ENCODE measurements around the gene MROH2A.
"Not testable (repeated sequence)": the region's sequence is repeated elsewhere in the genome, so short reads cannot be mapped to it uniquely, and the experiment has no call there.

The MROH2A gene

GRCh38 chr2:233778030-233778429 is at the start of gene MROH2A:
TSS of gene MROH2A (plus strand) at chr2:233778330. CDS start at chr2:233779359, 1,029 bp downstream.
- Histone ChIP-seq H2AFZ (ENCODE audit: low read length, unreplicated experiment) (no peak within 1 kb of the TSS), H3K36me3 (ENCODE audit: insufficient read depth, low read length) (no peaks in the 10 kb centered on the region), H3K79me2 (ENCODE audit: control insufficient read depth, insufficient read depth, low read length, unreplicated experiment) (no peaks in the 10 kb centered on the region), H3K4me1 (ENCODE audit: control insufficient read depth, insufficient read depth, low read length, unreplicated experiment) (no peaks in the 10 kb centered on the region), H3K27ac (ENCODE audit: low read depth, low read length) (no peak within 1 kb of the TSS), H3K4me3 (ENCODE audit: low read depth, low read length) (no peak within 1 kb of the TSS), H3K27me3 (ENCODE audit: insufficient read depth, low read length) (peaks cover 20% of the 10 kb centered on the region; the same call in 1 of the 2 replicates)

- no peak within 1 kb of the TSS for H3K4me3 ChIP-seq (ENCODE audit: low read depth, low read length)
- H3K27me3 ChIP-seq (ENCODE audit: insufficient read depth, low read length): peaks cover 20% of the 10 kb centered on the region
- H3K27ac ChIP-seq (ENCODE audit: low read depth, low read length): no peak within 1 kb of the TSS
- no peaks in the 10 kb centered on the region for H3K36me3 ChIP-seq (ENCODE audit: insufficient read depth, low read length)
- H3K79me2 ChIP-seq (ENCODE audit: control insufficient read depth, insufficient read depth, low read length, unreplicated experiment): no peaks in the 10 kb centered on the region
- H2AFZ ChIP-seq (ENCODE audit: low read length, unreplicated experiment): no peak within 1 kb of the TSS
- H3K4me1 ChIP-seq (ENCODE audit: control insufficient read depth, insufficient read depth, low read length, unreplicated experiment): no peaks in the 10 kb centered on the region
These were observed 49.3 kb upstream of the MROH2A start, which contains the start of gene UGT1A3 for GRCh38 chr2:233728723-233729301. TSS of gene UGT1A3 (plus strand) at chr2:233729042. CDS start at chr2:233729127, 85 bp downstream.

GRCh38 chr2:233736868-233737653 is 41.1 kb upstream of the MROH2A start:
- H3K79me2 ChIP-seq (ENCODE audit: control insufficient read depth, insufficient read depth, low read length, unreplicated experiment); H3K27ac ChIP-seq (ENCODE audit: low read depth, low read length); H3K4me3 ChIP-seq (ENCODE audit: low read depth, low read length); H3K4me1 ChIP-seq (ENCODE audit: control insufficient read depth, insufficient read depth, low read length, unreplicated experiment); H3K36me3 ChIP-seq (ENCODE audit: insufficient read depth, low read length); H2AFZ ChIP-seq (ENCODE audit: low read length, unreplicated experiment): not testable (repeated sequence)
- H3K27me3 ChIP-seq (ENCODE audit: insufficient read depth, low read length): peaks cover 29% of the 10 kb centered on the region

GRCh38 chr2:233740870-233741269 is 37.3 kb upstream of the MROH2A start:
- Histone ChIP-seq H3K4me3 (ENCODE audit: low read depth, low read length) (no peak overlapping the region), H3K4me1 (ENCODE audit: control insufficient read depth, insufficient read depth, low read length, unreplicated experiment) (no peaks in the 10 kb centered on the region), H2AFZ (ENCODE audit: low read length, unreplicated experiment) (no peak overlapping the region), H3K79me2 (ENCODE audit: control insufficient read depth, insufficient read depth, low read length, unreplicated experiment) (no peaks in the 10 kb centered on the region), H3K27ac (ENCODE audit: low read depth, low read length) (no peak overlapping the region), H3K36me3 (ENCODE audit: insufficient read depth, low read length) (no peaks in the 10 kb centered on the region), H3K27me3 (ENCODE audit: insufficient read depth, low read length) (peaks cover 41% of the 10 kb centered on the region)

GRCh38 chr2:233743464-233744259 is 34.5 kb upstream of the MROH2A start:
- Histone ChIP-seq H2AFZ (ENCODE audit: low read length, unreplicated experiment) (no peak overlapping the region), H3K36me3 (ENCODE audit: insufficient read depth, low read length) (no peaks in the 10 kb centered on the region), H3K4me3 (ENCODE audit: low read depth, low read length) (no peak overlapping the region), H3K79me2 (ENCODE audit: control insufficient read depth, insufficient read depth, low read length, unreplicated experiment) (no peaks in the 10 kb centered on the region), H3K27me3 (ENCODE audit: insufficient read depth, low read length) (peaks cover 48% of the 10 kb centered on the region), H3K4me1 (ENCODE audit: control insufficient read depth, insufficient read depth, low read length, unreplicated experiment) (no peaks in the 10 kb centered on the region), H3K27ac (ENCODE audit: low read depth, low read length) (no peak overlapping the region)

GRCh38 chr2:233745073-233745755 is 32.9 kb upstream of the MROH2A start:
- H3K4me3 ChIP-seq (ENCODE audit: low read depth, low read length): no peak overlapping the region
- no peaks in the 10 kb centered on the region for H3K36me3 ChIP-seq (ENCODE audit: insufficient read depth, low read length)
- H2AFZ ChIP-seq (ENCODE audit: low read length, unreplicated experiment): no peak overlapping the region
- H3K27ac ChIP-seq (ENCODE audit: low read depth, low read length): no peak overlapping the region
- no peaks in the 10 kb centered on the region for H3K79me2 ChIP-seq (ENCODE audit: control insufficient read depth, insufficient read depth, low read length, unreplicated experiment)
- H3K4me1 ChIP-seq (ENCODE audit: control insufficient read depth, insufficient read depth, low read length, unreplicated experiment): no peaks in the 10 kb centered on the region
- H3K27me3 ChIP-seq (ENCODE audit: insufficient read depth, low read length): peaks cover 57% of the 10 kb centered on the region

- H3K27ac ChIP-seq (ENCODE audit: low read depth, low read length); H3K4me1 ChIP-seq (ENCODE audit: control insufficient read depth, insufficient read depth, low read length, unreplicated experiment); H3K4me3 ChIP-seq (ENCODE audit: low read depth, low read length); H3K79me2 ChIP-seq (ENCODE audit: control insufficient read depth, insufficient read depth, low read length, unreplicated experiment); H3K36me3 ChIP-seq (ENCODE audit: insufficient read depth, low read length); H2AFZ ChIP-seq (ENCODE audit: low read length, unreplicated experiment): not testable (repeated sequence)
- peaks cover 51% of the 10 kb centered on the region for H3K27me3 ChIP-seq (ENCODE audit: insufficient read depth, low read length)
These were observed 32.3 kb upstream of the MROH2A start for GRCh38 chr2:233745838-233746237.

GRCh38 chr2:233746475-233747282 is 31.5 kb upstream of the MROH2A start:
- H2AFZ ChIP-seq (ENCODE audit: low read length, unreplicated experiment): no peak overlapping the region
- H3K4me3 ChIP-seq (ENCODE audit: low read depth, low read length): no peak overlapping the region
- H3K4me1 ChIP-seq (ENCODE audit: control insufficient read depth, insufficient read depth, low read length, unreplicated experiment): no peaks in the 10 kb centered on the region
- H3K79me2 ChIP-seq (ENCODE audit: control insufficient read depth, insufficient read depth, low read length, unreplicated experiment): no peaks in the 10 kb centered on the region
- no peaks in the 10 kb centered on the region for H3K36me3 ChIP-seq (ENCODE audit: insufficient read depth, low read length)
- H3K27me3 ChIP-seq (ENCODE audit: insufficient read depth, low read length): peaks cover 43% of the 10 kb centered on the region
- no peak overlapping the region for H3K27ac ChIP-seq (ENCODE audit: low read depth, low read length)

GRCh38 chr2:233747283-233747544 is 30.9 kb upstream of the MROH2A start:
- Histone ChIP-seq H3K36me3 (ENCODE audit: insufficient read depth, low read length) (no peaks in the 10 kb centered on the region), H3K27ac (ENCODE audit: low read depth, low read length) (no peak overlapping the region)

GRCh38 chr2:233750689-233751088 is 27.4 kb upstream of the MROH2A start:
- H3K4me1 ChIP-seq (ENCODE audit: control insufficient read depth, insufficient read depth, low read length, unreplicated experiment); H2AFZ ChIP-seq (ENCODE audit: low read length, unreplicated experiment); H3K79me2 ChIP-seq (ENCODE audit: control insufficient read depth, insufficient read depth, low read length, unreplicated experiment); H3K27ac ChIP-seq (ENCODE audit: low read depth, low read length); H3K36me3 ChIP-seq (ENCODE audit: insufficient read depth, low read length); H3K4me3 ChIP-seq (ENCODE audit: low read depth, low read length): not testable (repeated sequence)
- H3K27me3 ChIP-seq (ENCODE audit: insufficient read depth, low read length): peaks cover 37% of the 10 kb centered on the region

More at GRCh38 chr2:233747283-233747544, 30.9 kb upstream of the MROH2A start:
- H2AFZ ChIP-seq (ENCODE audit: low read length, unreplicated experiment): no peak overlapping the region
- no peaks in the 10 kb centered on the region for H3K79me2 ChIP-seq (ENCODE audit: control insufficient read depth, insufficient read depth, low read length, unreplicated experiment)
- H3K4me3 ChIP-seq (ENCODE audit: low read depth, low read length): no peak overlapping the region
- H3K4me1 ChIP-seq (ENCODE audit: control insufficient read depth, insufficient read depth, low read length, unreplicated experiment): no peaks in the 10 kb centered on the region
- H3K27me3 ChIP-seq (ENCODE audit: insufficient read depth, low read length): peaks cover 38% of the 10 kb centered on the region

All from ACC112 (cell line).